Fibroblast of skin of scalp (primary cell): ENCODE results near the gene CDC20B.
A peak's percentile ranks its signal among the peaks of the same experiment; 100 is the strongest.
"Not testable (repeated sequence)": the region's sequence is repeated elsewhere in the genome, so short reads cannot be mapped to it uniquely, and the experiment has no call there.

ENCODE experiments used
- DNase-seq: peaks from one replicate; pipeline ENCODE4 v3.0.0-alpha.2; 2013

The CDC20B gene

DNA sequence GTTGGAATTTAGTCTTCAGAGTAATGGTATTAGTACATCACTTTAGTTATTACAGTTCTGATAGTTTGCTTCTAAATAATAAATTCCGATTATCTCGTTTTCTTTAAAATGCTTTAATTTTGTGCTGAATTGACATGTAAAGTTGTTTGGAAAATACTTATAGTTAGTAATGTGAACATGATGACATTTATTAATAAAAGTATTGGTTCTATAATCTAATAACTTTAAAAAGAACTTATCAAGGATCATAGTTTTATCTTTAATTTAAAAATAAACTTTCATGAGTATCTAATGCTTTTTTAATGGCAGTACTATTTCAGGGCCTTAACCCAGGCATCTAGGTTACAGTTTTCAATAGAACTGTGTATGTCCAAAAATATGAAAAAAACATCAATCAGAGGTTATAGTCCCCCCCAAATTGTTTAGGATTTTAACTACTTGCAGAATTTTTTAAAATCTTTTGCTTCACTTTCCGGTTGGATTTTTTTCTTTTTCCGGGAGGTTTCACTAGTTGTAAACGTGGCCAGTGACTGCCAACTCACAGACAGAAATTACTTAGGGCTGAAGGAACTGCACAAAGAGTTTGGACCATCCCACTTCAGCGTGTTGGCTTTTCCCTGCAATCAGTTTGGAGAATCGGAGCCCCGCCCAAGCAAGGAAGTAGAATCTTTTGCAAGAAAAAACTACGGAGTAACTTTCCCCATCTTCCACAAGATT is 12.3 kb downstream of the CDC20B start:
- peak; percentile 98 for DNase-seq

DNA sequence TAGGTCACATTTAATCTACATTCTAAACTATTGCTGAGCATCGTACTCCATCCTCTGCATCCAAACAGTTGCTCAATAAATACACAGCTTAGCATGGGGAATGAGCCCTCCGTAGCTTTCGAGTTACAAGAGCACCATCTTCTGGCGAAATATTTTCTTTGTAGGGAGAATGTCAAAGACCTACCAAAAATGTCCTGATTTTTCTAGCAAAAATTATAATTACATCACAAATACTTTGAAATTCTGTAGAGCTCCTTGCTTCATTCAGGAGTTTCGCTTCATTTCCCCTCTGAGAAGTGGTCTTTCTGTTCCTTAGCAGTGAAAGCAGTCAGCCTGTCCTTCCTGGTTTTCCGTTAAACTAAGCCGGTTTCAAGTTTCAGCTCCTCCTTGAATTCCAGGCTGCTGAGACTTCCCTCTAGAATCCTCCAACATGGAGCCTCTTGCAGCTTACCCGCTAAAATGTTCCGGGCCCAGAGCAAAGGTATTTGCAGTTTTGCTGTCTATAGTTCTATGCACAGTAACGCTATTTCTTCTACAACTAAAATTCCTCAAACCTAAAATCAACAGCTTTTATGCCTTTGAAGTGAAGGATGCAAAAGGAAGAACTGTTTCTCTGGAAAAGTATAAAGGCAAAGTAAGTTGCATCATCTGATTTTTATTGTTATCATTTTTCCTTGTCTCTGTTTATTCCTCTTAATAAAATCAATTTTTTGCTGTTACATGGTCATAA is 13.0 kb downstream of the CDC20B start, which contains the start of gene GPX8:
Gene GPX8, plus strand, starts transcription at position 409 of the 730 bp plus-strand sequence. Its CDS starts 22 bp downstream, at position 431.
- DNase-seq = peak; percentile 93

DNA sequence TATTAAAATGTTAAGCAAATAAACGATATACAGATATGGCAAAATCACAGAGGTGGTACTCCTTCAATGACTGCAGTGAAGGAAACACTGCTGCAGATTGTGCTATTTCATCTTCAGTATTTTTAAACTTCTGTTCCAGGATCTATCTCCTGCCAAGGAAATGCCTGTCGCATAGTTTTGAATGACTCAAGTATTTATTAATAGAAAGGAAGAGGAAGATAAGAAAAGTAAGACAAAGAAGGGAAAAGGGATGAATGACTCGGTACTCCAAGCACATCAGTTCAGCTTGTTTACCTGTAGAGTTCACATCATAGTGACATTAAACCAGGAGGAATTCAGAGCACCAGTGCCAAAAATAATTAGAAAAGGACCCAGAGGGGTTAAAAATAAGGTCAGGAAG is 18.1 kb downstream of the CDC20B start:
- DNase-seq = peak; percentile 71

DNA sequence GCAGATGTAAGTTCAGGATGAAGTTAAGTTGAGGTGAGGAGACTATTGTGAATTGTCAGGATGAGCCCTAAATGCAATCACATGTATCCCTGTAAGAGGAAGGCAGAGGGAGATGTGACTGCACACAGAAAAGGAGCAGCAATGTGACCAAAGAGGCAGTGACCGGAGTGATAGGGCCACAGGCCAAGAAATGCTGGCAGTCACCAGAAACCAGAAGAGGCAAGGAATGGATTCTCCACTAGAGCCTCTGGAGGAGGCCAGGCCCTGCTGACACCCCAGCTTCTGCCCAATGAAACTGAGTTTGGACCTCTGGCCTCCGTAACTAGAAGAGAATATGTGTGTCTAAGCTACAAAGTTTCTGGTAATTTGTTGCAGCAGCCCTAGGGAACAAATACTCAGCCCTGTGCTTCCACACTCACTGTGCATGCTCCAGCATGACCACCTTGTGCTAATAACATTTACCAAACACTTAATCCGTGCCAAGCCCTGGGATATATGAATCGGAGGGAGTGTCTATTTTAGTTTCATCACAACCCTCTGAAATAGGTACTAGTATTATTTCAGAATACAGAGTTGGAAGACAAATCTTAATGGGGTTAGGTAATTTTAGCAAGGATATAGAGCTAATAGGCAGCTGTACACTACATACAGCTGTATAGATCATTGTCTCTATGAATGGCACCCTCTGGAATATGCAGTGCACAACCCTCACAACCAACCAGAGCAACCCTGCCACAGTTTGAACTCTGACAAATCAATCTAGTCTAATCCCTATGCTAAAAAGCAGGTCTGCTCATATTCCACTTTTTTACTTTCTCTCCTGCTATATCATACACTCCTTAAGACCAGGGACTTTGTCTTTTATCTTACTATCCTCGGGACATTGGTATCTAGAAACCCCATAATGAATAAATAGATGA is 20.8 kb downstream of the CDC20B start:
- peak; percentile 32 for DNase-seq

DNA sequence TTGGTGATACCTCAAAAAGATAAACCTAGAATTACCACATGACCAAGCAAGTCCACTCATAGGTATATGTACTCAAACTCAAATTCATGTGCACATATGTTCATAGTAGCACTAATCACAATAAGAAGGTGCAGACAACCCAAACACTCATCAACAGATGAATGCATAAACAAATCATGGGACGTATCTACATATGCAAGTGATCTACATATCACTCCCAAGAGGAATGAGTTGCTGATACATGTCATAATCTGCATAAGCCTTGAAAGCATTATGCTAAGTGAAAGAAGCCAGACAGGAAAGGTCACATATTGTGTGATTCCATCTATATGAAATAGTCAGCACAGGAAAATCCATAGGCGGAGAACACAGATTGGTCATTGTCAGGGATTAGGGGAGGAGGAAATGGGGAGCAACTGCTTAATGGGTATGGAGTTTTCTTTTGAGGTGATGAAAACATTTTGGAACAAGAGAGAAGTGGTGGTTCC is 23.6 kb downstream of the CDC20B start:
- DNase-seq = no peak

DNA sequence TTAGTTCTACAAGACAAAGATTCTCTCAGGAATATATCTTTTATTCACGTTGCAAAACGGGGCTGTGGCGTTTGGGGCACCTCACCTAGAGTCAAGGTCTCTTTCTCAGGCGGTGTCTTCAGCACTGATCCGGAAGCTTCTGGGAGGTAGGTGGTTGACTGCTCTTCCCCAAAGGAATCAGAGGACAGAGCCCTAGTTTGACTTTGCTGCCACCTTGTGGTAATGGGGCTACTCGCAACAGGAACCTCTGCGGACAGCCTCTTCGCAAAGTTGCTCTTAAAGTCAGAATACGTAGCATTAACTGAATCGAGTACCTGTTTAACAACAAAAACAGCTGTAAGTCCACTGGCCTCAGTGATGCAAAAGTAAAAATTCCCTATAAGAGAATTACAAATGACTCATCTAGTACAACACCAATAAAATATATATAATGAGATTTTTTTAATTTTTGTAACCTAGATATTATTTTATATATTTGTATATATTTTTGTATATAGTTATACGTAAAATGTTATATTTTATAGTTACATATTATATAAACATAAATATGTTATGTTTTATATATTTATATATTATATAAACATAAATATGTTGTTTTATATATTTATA is 26.3 kb downstream of the CDC20B start:
- peak; percentile 83 for DNase-seq

GRCh38 chr5:55146080-55146479 is 26.9 kb downstream of the CDC20B start:
- DNase-seq = no peak

GRCh38 chr5:55143624-55144023 is 29.4 kb downstream of the CDC20B start:
- DNase-seq = no peak

- DNase-seq = no peak
These were observed 30.9 kb downstream of the CDC20B start for GRCh38 chr5:55141945-55142690.

GRCh38 chr5:55140908-55141665 is 31.9 kb downstream of the CDC20B start:
- no peak for DNase-seq

DNA sequence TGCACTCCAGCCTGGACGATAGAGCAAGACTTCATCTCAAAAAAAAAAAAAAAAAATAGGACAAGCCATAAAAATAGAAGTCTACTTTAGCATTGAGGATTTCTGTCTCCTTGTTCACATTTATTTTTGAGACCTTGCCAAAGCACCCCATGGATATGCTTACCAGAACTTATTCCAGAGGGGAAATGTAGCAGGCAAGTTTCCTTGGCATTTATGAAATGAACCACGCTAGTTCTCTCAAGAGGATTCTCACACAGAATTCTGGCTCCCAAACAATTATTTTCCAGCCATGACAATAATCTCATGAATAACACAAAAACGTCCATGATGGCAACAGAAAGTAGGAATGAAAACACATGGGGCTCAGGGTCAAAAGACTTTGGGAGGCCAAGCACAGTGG is 36.5 kb downstream of the CDC20B start:
- peak; percentile 76 for DNase-seq

- no peak for DNase-seq
These were observed 38.8 kb downstream of the CDC20B start for GRCh38 chr5:55134053-55134722.

GRCh38 chr5:55123365-55123764 is 49.6 kb downstream of the CDC20B start:
- no peak for DNase-seq

DNA sequence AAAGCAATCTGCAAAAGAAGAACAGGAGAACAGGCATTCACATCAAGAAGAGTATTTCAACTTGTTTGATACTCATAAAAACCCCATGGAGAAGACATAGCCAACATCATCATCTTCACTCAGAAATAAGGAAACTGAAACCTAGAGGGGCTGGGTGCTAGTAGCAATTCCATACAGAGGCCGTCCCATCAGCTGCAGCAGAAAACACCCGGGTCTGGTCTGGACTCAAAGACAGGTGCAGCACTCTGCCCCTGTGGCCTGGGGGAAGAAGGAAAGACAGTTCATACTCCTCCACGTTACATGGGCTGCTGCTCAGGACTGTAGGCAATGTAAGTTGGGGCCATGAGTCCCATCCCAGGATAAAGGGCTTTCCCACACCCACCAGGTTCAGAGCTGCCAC is 58.9 kb downstream of the CDC20B start:
- no peak for DNase-seq

- no peak for DNase-seq
These were observed 59.6 kb downstream of the CDC20B start for GRCh38 chr5:55113327-55113726.

DNA sequence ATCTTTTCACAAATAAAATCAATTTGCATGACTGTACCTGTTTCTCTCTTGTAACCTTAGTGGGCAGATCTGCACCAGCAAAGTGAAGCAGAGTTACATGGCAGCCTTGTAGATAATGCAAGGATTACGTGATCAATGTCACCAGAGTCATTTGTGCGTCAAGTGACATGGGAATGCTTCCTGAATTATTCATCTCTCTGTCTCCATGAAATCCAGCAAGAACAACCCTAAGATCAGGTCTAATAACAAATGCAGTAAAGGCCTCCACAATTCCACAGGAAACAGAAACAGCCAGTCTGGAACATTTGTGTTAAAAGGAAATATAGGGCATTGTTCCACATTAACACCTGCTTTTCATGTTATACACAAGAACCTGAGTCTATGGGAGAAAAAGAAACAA is 62.8 kb downstream of the CDC20B start:
- no peak for DNase-seq

- peak; percentile 41 for DNase-seq
These were observed 64.3 kb downstream of the CDC20B start for GRCh38 chr5:55108661-55109060.

- DNase-seq = not testable (repeated sequence)
These were observed 67.0 kb downstream of the CDC20B start for GRCh38 chr5:55105976-55106375.

DNA sequence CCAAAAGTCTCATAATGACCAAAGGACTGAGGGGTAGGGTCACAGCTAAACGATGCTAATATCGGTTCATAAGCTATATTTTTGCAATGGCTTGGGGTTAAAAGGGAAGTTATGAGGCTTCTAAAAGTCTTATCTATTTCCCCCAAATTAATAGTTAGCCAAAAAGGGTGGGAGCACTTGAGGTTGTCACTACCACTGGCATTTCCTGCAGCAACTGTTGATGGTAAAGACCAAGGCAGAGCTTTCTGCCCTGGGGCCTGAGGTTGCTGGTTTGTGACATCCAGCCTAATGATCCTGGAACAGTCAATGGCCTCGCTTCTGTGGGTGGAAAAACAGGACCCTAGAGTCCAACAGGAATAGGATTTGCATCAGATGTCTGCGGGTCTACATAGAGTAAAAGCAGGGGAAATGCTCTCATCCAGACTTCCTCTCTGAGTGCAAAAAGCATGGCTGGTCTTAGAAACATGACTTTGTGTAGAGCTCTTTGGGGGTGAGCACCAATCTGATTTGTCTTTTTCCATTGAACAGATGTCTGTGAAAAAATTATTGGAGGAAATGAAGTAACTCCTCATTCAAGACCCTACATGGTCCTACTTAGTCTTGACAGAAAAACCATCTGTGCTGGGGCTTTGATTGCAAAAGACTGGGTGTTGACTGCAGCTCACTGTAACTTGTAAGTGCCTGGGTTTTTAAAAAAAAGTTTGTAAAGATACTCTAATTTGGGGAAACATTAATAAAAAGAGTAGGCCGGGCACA is 67.9 kb downstream of the CDC20B start:
- DNase-seq = no peak
